HL-60 (cell line): ENCODE results near the gene SLC6A20.

Experiments
- DNase-seq, 2 experiments: peaks; one replicate each; pipeline ENCODE4 v3.0.0-alpha.2; 2010 to 2020; ENCODE audit warnings: low read depth in 1 of 2, low spot score in 1 of 2
- H3K27ac ChIP-seq: fragments of 250-450 bp; sonication (Bioruptor Pico); replicated peaks from 2 replicates; pipeline ENCODE4 v1.5.1; 2020; ENCODE audit warnings: mild to moderate bottlenecking, moderate library complexity
- H3K27me3 ChIP-seq: fragments of 250-450 bp; sonication (Bioruptor Pico); 2 replicates; pipeline ENCODE4 v1.5.1; 2021; ENCODE audit warnings: mild to moderate bottlenecking, moderate library complexity; ENCODE audit not compliant: insufficient read depth, poor library complexity, severe bottlenecking
- H3K4me3 ChIP-seq: replicated peaks from 2 replicates; pipeline ENCODE4 v1.5.1; 2011; ENCODE audit warnings: mild to moderate bottlenecking, control low read depth, low read length; ENCODE audit not compliant: insufficient read depth
- GABPA ChIP-seq: IDR thresholded peaks from 2 replicates; pipeline ENCODE4 v1.6.1; 2012; ENCODE audit warnings: low read depth
- POLR2AphosphoS5 ChIP-seq: IDR thresholded peaks from 2 replicates; pipeline ENCODE4 v1.6.1; 2012; ENCODE audit warnings: low read depth
- SPI1 ChIP-seq: IDR thresholded peaks from 2 replicates; pipeline ENCODE4 v1.6.1; 2012; ENCODE audit warnings: low read depth, mild to moderate bottlenecking, borderline replicate concordance
- TF ChIP-seq, protein P1 (sequence below): IDR thresholded peaks from one replicate; pipeline ENCODE4 v1.5.1; 2011; ENCODE audit warnings: low read length, control low read depth, inconsistent platforms; ENCODE audit not compliant: insufficient read depth
- TF ChIP-seq, protein P2 (sequence below): IDR thresholded peaks from 2 replicates; pipeline ENCODE4 v1.6.1; 2012; ENCODE audit warnings: low read depth; ENCODE audit not compliant: insufficient replicate concordance

Gene SLC6A20

DNA sequence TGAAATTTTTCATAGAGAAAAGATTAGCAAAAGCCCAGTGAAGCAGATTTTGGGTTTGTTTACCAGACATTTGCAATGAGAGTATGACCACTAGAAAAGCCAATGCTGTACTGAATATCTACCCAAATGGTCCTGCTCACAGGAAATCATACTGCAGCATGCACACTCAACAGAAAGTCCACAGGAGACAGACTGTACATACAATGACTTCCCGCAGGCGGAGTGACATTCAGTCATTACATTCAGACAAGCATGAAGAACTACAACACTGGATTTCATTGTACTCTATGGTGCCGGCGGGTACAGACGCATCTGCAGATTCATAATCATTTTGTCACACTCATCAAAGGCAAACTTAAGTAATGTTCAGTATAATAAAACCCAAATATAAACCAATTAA lies 33.8 kb upstream of the SLC6A20 start:
- DNase-seq = no peak
- no peak for TF ChIP-seq SPI1
- no peak for TF ChIP-seq POLR2AphosphoS5
- TF ChIP-seq, protein P1, sequence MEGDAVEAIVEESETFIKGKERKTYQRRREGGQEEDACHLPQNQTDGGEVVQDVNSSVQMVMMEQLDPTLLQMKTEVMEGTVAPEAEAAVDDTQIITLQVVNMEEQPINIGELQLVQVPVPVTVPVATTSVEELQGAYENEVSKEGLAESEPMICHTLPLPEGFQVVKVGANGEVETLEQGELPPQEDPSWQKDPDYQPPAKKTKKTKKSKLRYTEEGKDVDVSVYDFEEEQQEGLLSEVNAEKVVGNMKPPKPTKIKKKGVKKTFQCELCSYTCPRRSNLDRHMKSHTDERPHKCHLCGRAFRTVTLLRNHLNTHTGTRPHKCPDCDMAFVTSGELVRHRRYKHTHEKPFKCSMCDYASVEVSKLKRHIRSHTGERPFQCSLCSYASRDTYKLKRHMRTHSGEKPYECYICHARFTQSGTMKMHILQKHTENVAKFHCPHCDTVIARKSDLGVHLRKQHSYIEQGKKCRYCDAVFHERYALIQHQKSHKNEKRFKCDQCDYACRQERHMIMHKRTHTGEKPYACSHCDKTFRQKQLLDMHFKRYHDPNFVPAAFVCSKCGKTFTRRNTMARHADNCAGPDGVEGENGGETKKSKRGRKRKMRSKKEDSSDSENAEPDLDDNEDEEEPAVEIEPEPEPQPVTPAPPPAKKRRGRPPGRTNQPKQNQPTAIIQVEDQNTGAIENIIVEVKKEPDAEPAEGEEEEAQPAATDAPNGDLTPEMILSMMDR = no peak
- TF ChIP-seq, protein P2, sequence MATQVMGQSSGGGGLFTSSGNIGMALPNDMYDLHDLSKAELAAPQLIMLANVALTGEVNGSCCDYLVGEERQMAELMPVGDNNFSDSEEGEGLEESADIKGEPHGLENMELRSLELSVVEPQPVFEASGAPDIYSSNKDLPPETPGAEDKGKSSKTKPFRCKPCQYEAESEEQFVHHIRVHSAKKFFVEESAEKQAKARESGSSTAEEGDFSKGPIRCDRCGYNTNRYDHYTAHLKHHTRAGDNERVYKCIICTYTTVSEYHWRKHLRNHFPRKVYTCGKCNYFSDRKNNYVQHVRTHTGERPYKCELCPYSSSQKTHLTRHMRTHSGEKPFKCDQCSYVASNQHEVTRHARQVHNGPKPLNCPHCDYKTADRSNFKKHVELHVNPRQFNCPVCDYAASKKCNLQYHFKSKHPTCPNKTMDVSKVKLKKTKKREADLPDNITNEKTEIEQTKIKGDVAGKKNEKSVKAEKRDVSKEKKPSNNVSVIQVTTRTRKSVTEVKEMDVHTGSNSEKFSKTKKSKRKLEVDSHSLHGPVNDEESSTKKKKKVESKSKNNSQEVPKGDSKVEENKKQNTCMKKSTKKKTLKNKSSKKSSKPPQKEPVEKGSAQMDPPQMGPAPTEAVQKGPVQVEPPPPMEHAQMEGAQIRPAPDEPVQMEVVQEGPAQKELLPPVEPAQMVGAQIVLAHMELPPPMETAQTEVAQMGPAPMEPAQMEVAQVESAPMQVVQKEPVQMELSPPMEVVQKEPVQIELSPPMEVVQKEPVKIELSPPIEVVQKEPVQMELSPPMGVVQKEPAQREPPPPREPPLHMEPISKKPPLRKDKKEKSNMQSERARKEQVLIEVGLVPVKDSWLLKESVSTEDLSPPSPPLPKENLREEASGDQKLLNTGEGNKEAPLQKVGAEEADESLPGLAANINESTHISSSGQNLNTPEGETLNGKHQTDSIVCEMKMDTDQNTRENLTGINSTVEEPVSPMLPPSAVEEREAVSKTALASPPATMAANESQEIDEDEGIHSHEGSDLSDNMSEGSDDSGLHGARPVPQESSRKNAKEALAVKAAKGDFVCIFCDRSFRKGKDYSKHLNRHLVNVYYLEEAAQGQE = no peak
- TF ChIP-seq GABPA = no peak
- Histone ChIP-seq H3K27me3 (no peaks in the 10 kb centered on the region), H3K27ac (no peak overlapping the region), H3K4me3 (no peak overlapping the region)

DNA sequence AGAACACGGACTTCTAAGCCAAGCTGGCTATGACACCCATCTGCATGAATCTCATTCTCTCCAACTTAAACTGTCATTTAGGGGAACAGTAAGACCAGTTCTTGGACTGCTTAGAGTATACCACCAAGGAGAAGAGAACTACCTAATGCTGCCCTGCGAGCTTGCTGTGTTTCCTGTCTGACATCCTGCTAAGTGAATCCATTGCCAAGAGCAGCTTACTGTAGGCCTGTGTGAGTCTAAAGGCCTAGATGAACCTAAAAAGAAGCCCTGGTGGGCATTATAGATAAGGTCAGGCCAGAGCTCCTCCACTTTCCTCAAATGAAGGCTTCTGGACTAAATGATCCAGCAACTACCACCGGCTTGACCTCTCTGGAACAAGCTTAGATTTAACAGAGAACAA lies 30.6 kb upstream of the SLC6A20 start:
- TF ChIP-seq SPI1 = no peak
- no peak for TF ChIP-seq POLR2AphosphoS5
- TF ChIP-seq, protein P1 = no peak
- TF ChIP-seq, protein P2 = no peak
- DNase-seq = no peak

DNA sequence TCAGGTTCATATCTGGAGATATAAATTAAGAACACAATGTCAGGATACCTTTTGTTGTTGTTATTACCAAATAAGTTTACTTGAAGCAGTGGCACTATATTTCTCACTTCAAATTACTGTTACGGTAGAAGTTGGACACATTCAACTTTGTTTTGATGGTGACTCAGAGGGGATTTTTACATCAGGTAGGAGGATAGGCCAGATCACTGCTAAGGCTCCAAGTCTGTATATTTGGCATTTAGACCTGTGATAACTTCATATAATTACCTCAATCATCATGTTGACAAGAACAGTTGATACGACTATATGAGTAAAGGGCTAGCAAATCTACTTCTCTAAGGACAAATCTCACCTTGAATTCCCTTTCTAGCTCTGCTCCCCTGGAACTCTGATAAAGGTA lies 30.0 kb upstream of the SLC6A20 start:
- Histone ChIP-seq H3K27me3 (no peaks in the 10 kb centered on the region), H3K27ac (no peak overlapping the region), H3K4me3 (no peak overlapping the region)
- TF ChIP-seq GABPA = no peak
- TF ChIP-seq SPI1 = no peak
- TF ChIP-seq, protein P1 = no peak
- no peak for TF ChIP-seq POLR2AphosphoS5
- TF ChIP-seq, protein P2 = no peak
- DNase-seq = no peak

More for the DNA sequence above, 30.6 kb upstream of the SLC6A20 start:
- H3K27me3 ChIP-seq = no peaks in the 10 kb centered on the region
- no peak overlapping the region for H3K27ac ChIP-seq
- H3K4me3 ChIP-seq = no peak overlapping the region
